Activated naive CD8-positive, alpha-beta T cell treated with anti-CD3 and anti-CD28 coated beads for 36 hours (primary cell): ENCODE measurements around the gene HAUS5. TPM values are rescaled to one million over a fixed set of nuclear protein-coding genes. Genes with fewer than 3 reads are reported as not detected.
A peak's percentile ranks its signal among the peaks of the same experiment; 100 is the strongest.

ENCODE experiments used
- DNase-seq: peaks from one replicate; pipeline ENCODE4 v3.0.0; 2021
- H3K27ac Mint-ChIP-seq: one replicate; pipeline ENCODE4 v1.8.0; 2022; ENCODE audit warnings: mild to moderate bottlenecking, moderate library complexity, mixed read lengths
- H3K27me3 Mint-ChIP-seq: one replicate; pipeline ENCODE4 v1.8.0; 2022; ENCODE audit warnings: mild to moderate bottlenecking, mixed read lengths
- H3K36me3 Mint-ChIP-seq: one replicate; pipeline ENCODE4 v1.8.0; 2021; ENCODE audit warnings: mild to moderate bottlenecking, mixed read lengths
- H3K4me1 Mint-ChIP-seq: one replicate; pipeline ENCODE4 v1.8.0; 2021; ENCODE audit warnings: mixed read lengths
- H3K4me3 Mint-ChIP-seq: one replicate; pipeline ENCODE4 v1.8.0; 2022; ENCODE audit warnings: mild to moderate bottlenecking, moderate library complexity, mixed read lengths
- H3K9me3 Mint-ChIP-seq: one replicate; pipeline ENCODE4 v1.8.0; 2022; ENCODE audit warnings: mixed read lengths
- total RNA-seq, 2 experiments: library from RNA; stranded (reverse); gene quantifications; one replicate each; pipeline ENCODE4 v1.2.3, GENCODE V29; 2021

Gene HAUS5
- total RNA-seq, 2 experiments from 2014 or later: 37.9 to 44.6 TPM

- H3K4me3 Mint-ChIP-seq: no peak overlapping the region
- no peaks in the 10 kb centered on the region for H3K4me1 Mint-ChIP-seq
- no peaks in the 10 kb centered on the region for H3K9me3 Mint-ChIP-seq
- H3K36me3 Mint-ChIP-seq: peaks cover 2% of the 10 kb centered on the region
- DNase-seq: no peak
- no peak overlapping the region for H3K27ac Mint-ChIP-seq
- H3K27me3 Mint-ChIP-seq: no peaks in the 10 kb centered on the region
Observed at GRCh38 chr19:35622750-35623149, 10.2 kb downstream of the HAUS5 start.

GRCh38 chr19:35623327-35624010 lies 10.9 kb downstream of the HAUS5 start:
- H3K4me1 Mint-ChIP-seq: peaks cover 4% of the 10 kb centered on the region
- H3K36me3 Mint-ChIP-seq: peaks cover 2% of the 10 kb centered on the region
- H3K4me3 Mint-ChIP-seq: no peak overlapping the region
- H3K27me3 Mint-ChIP-seq: no peaks in the 10 kb centered on the region
- no peak overlapping the region for H3K27ac Mint-ChIP-seq
- no peak for DNase-seq
- no peaks in the 10 kb centered on the region for H3K9me3 Mint-ChIP-seq

GRCh38 chr19:35628264-35628564 lies 15.7 kb downstream of the HAUS5 start:
- H3K36me3 Mint-ChIP-seq: peaks cover 18% of the 10 kb centered on the region
- no peak for DNase-seq
- no peaks in the 10 kb centered on the region for H3K27me3 Mint-ChIP-seq
- peak overlapping the region; percentile 98 for H3K4me3 Mint-ChIP-seq
- peaks cover 17% of the 10 kb centered on the region for H3K4me1 Mint-ChIP-seq
- no peaks in the 10 kb centered on the region for H3K9me3 Mint-ChIP-seq
- H3K27ac Mint-ChIP-seq: peak overlapping the region; percentile 94

- Mint-ChIP-seq H3K36me3 (peaks cover 20% of the 10 kb centered on the region), H3K27ac (peak within 1 kb of the TSS; percentile 94), H3K9me3 (no peaks in the 10 kb centered on the region), H3K27me3 (no peaks in the 10 kb centered on the region), H3K4me3 (peak within 1 kb of the TSS; percentile 98), H3K4me1 (peaks cover 19% of the 10 kb centered on the region)
- peak; percentile 97 for DNase-seq
Observed at GRCh38 chr19:35628565-35629331, 16.2 kb downstream of the HAUS5 start, which contains the start of gene RBM42. TSS of gene RBM42 (plus strand) at chr19:35629036. CDS start at chr19:35629154, 118 bp downstream.

GRCh38 chr19:35629332-35629633 lies 16.7 kb downstream of the HAUS5 start:
- Mint-ChIP-seq H3K36me3 (peaks cover 20% of the 10 kb centered on the region), H3K27ac (peak overlapping the region; percentile 94), H3K4me3 (peak overlapping the region; percentile 98), H3K27me3 (no peaks in the 10 kb centered on the region), H3K4me1 (peaks cover 19% of the 10 kb centered on the region), H3K9me3 (no peaks in the 10 kb centered on the region)
- DNase-seq: no peak

GRCh38 chr19:35633727-35634440 lies 21.3 kb downstream of the HAUS5 start:
- no peaks in the 10 kb centered on the region for H3K9me3 Mint-ChIP-seq
- peaks cover 30% of the 10 kb centered on the region for H3K36me3 Mint-ChIP-seq
- peaks cover 10% of the 10 kb centered on the region for H3K4me1 Mint-ChIP-seq
- DNase-seq: no peak
- H3K4me3 Mint-ChIP-seq: no peak overlapping the region
- H3K27me3 Mint-ChIP-seq: no peaks in the 10 kb centered on the region
- no peak overlapping the region for H3K27ac Mint-ChIP-seq

- H3K36me3 Mint-ChIP-seq: peaks cover 20% of the 10 kb centered on the region
- no peak for DNase-seq
- H3K27ac Mint-ChIP-seq: no peak overlapping the region
- H3K4me3 Mint-ChIP-seq: no peak overlapping the region
- no peaks in the 10 kb centered on the region for H3K27me3 Mint-ChIP-seq
- no peaks in the 10 kb centered on the region for H3K9me3 Mint-ChIP-seq
- H3K4me1 Mint-ChIP-seq: peaks cover 9% of the 10 kb centered on the region
Observed at GRCh38 chr19:35636651-35637050, 24.1 kb downstream of the HAUS5 start.

GRCh38 chr19:35637165-35637564 lies 24.6 kb downstream of the HAUS5 start:
- no peaks in the 10 kb centered on the region for H3K9me3 Mint-ChIP-seq
- no peak for DNase-seq
- H3K4me3 Mint-ChIP-seq: no peak overlapping the region
- H3K27me3 Mint-ChIP-seq: no peaks in the 10 kb centered on the region
- H3K27ac Mint-ChIP-seq: no peak overlapping the region
- H3K36me3 Mint-ChIP-seq: peaks cover 19% of the 10 kb centered on the region
- peaks cover 12% of the 10 kb centered on the region for H3K4me1 Mint-ChIP-seq

- H3K9me3 Mint-ChIP-seq: no peaks in the 10 kb centered on the region
- H3K27ac Mint-ChIP-seq: peak overlapping the region; percentile 0
- peaks cover 11% of the 10 kb centered on the region for H3K36me3 Mint-ChIP-seq
- no peak for DNase-seq
- no peaks in the 10 kb centered on the region for H3K27me3 Mint-ChIP-seq
- no peak overlapping the region for H3K4me3 Mint-ChIP-seq
- H3K4me1 Mint-ChIP-seq: peaks cover 19% of the 10 kb centered on the region
Observed at GRCh38 chr19:35639321-35639639, 26.7 kb downstream of the HAUS5 start.

- no peak for DNase-seq
- peaks cover 11% of the 10 kb centered on the region for H3K36me3 Mint-ChIP-seq
Observed at GRCh38 chr19:35639863-35640262, 27.3 kb downstream of the HAUS5 start.

GRCh38 chr19:35641515-35642151 lies 29.1 kb downstream of the HAUS5 start, which contains the start of gene ETV2:
TSS of gene ETV2 (plus strand) at chr19:35641745. CDS start at chr19:35642461, 716 bp downstream.
- Mint-ChIP-seq H3K36me3 (peaks cover 6% of the 10 kb centered on the region), H3K27me3 (no peaks in the 10 kb centered on the region), H3K9me3 (no peaks in the 10 kb centered on the region), H3K27ac (peak within 1 kb of the TSS; percentile 75), H3K4me3 (peak within 1 kb of the TSS; percentile 77), H3K4me1 (peaks cover 29% of the 10 kb centered on the region)
- peak; percentile 73 for DNase-seq

More at GRCh38 chr19:35639863-35640262, 27.3 kb downstream of the HAUS5 start:
- Mint-ChIP-seq H3K9me3 (no peaks in the 10 kb centered on the region), H3K27me3 (no peaks in the 10 kb centered on the region), H3K4me1 (peaks cover 21% of the 10 kb centered on the region), H3K4me3 (no peak overlapping the region), H3K27ac (no peak overlapping the region)

- H3K4me3 Mint-ChIP-seq: peak overlapping the region; percentile 77
- H3K9me3 Mint-ChIP-seq: no peaks in the 10 kb centered on the region
- peak overlapping the region; percentile 56 for H3K27ac Mint-ChIP-seq
- H3K27me3 Mint-ChIP-seq: no peaks in the 10 kb centered on the region
- peaks cover 31% of the 10 kb centered on the region for H3K4me1 Mint-ChIP-seq
- no peak for DNase-seq
- peaks cover 6% of the 10 kb centered on the region for H3K36me3 Mint-ChIP-seq
Observed at GRCh38 chr19:35642312-35642711, 29.8 kb downstream of the HAUS5 start.

- Mint-ChIP-seq H3K27ac (peak overlapping the region; percentile 66), H3K36me3 (peaks cover 4% of the 10 kb centered on the region), H3K4me3 (peak overlapping the region; percentile 77), H3K4me1 (peaks cover 31% of the 10 kb centered on the region), H3K9me3 (no peaks in the 10 kb centered on the region), H3K27me3 (no peaks in the 10 kb centered on the region)
- DNase-seq: no peak
Observed at GRCh38 chr19:35642798-35643254, 30.3 kb downstream of the HAUS5 start.

GRCh38 chr19:35643255-35644205 lies 31.0 kb downstream of the HAUS5 start:
- Mint-ChIP-seq H3K4me3 (peak overlapping the region; percentile 77), H3K36me3 (no peaks in the 10 kb centered on the region), H3K9me3 (no peaks in the 10 kb centered on the region), H3K27me3 (no peaks in the 10 kb centered on the region), H3K27ac (peak overlapping the region; percentile 84), H3K4me1 (peaks cover 31% of the 10 kb centered on the region)
- DNase-seq: peak; percentile 82
